ENCODE results near the gene HPN.
"Not testable (repeated sequence)": the region's sequence is repeated elsewhere in the genome, so short reads cannot be mapped to it uniquely, and the experiment has no call there.

DNA sequence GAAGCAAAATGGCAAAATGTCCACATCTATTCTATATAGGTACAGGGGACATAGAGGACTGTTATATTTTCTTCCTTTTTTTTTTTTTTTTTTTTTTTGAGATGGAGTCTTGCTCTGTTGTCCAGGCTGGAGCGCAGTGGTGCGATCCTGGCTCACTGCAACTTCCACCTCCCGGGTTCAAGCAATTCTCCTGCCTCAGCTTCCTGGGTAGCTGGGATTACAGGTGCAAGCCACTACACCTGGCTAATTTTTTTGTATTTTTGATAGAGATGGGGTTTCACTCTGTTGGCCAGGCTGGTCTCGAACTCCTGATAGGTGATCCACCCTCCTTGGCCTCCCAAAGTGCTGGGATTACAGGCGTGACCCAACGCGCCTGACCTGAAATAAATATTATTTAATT is 43.3 kb upstream of the HPN start:
- TF ChIP-seq, protein P1, sequence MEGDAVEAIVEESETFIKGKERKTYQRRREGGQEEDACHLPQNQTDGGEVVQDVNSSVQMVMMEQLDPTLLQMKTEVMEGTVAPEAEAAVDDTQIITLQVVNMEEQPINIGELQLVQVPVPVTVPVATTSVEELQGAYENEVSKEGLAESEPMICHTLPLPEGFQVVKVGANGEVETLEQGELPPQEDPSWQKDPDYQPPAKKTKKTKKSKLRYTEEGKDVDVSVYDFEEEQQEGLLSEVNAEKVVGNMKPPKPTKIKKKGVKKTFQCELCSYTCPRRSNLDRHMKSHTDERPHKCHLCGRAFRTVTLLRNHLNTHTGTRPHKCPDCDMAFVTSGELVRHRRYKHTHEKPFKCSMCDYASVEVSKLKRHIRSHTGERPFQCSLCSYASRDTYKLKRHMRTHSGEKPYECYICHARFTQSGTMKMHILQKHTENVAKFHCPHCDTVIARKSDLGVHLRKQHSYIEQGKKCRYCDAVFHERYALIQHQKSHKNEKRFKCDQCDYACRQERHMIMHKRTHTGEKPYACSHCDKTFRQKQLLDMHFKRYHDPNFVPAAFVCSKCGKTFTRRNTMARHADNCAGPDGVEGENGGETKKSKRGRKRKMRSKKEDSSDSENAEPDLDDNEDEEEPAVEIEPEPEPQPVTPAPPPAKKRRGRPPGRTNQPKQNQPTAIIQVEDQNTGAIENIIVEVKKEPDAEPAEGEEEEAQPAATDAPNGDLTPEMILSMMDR (IDR thresholded peaks at IDR 0.05), result not testable (repeated sequence)
- not testable (repeated sequence) for TF ChIP-seq POLR2A, EP300 (IDR thresholded peaks at IDR 0.05)
